SIG-M5 (cell line): ENCODE results near the gene NEK8.
"Not testable (repeated sequence)": the region's sequence is repeated elsewhere in the genome, so short reads cannot be mapped to it uniquely, and the experiment has no call there.

Source experiments
- DNase-seq: peaks from one replicate; lab custom pipeline; 2025; lab: John Stamatoyannopoulos, UW

Gene NEK8

GRCh38 chr17:28710861-28711722 is 17.5 kb upstream of the NEK8 start:
- peak; percentile 41 for DNase-seq

GRCh38 chr17:28711723-28712031 is 16.9 kb upstream of the NEK8 start, which contains the start of gene PROCA1:
Gene PROCA1, minus strand, starts transcription at chr17:28711888. Its CDS starts 228 bp downstream, at chr17:28711660.
- no peak for DNase-seq

GRCh38 chr17:28712032-28712704 is 16.4 kb upstream of the NEK8 start:
- DNase-seq: no peak

GRCh38 chr17:28712705-28713415 is 15.7 kb upstream of the NEK8 start:
- DNase-seq: no peak

- DNase-seq: no peak
Measured at GRCh38 chr17:28714281-28714680, 14.3 kb upstream of the NEK8 start.

- no peak for DNase-seq
Measured at GRCh38 chr17:28715217-28715616, 13.4 kb upstream of the NEK8 start.

- no peak for DNase-seq
Measured at GRCh38 chr17:28716740-28717577, 11.6 kb upstream of the NEK8 start.

- no peak for DNase-seq
Measured at GRCh38 chr17:28717578-28718332, 10.8 kb upstream of the NEK8 start, which contains the start of gene RAB34. Gene RAB34, minus strand, starts transcription at chr17:28717868. Its CDS starts 602 bp downstream, at chr17:28717266.

GRCh38 chr17:28718333-28719020 is 10.1 kb upstream of the NEK8 start:
- DNase-seq: no peak

- DNase-seq: no peak
Measured at GRCh38 chr17:28719021-28719433, 9.6 kb upstream of the NEK8 start.

GRCh38 chr17:28720247-28720996 is 8.2 kb upstream of the NEK8 start:
- no peak for DNase-seq

- DNase-seq: not testable (repeated sequence)
Measured at GRCh38 chr17:28720997-28721329, 7.6 kb upstream of the NEK8 start.

- DNase-seq: no peak
Measured at GRCh38 chr17:28722417-28723158, 6.0 kb upstream of the NEK8 start.

- DNase-seq: no peak
Measured at GRCh38 chr17:28723159-28723835, 5.3 kb upstream of the NEK8 start.

- not testable (repeated sequence) for DNase-seq
Measured at GRCh38 chr17:28723836-28724499, 4.6 kb upstream of the NEK8 start.

- DNase-seq: no peak
Measured at GRCh38 chr17:28724500-28725165, 4.0 kb upstream of the NEK8 start.

GRCh38 chr17:28725166-28725659 is 3.4 kb upstream of the NEK8 start:
- peak; percentile 62 for DNase-seq
